Measurements from ENCODE around the gene CAPN13. TPM values are rescaled to one million over a fixed set of nuclear protein-coding genes. Genes with fewer than 3 reads are reported as not detected.

CAPN13 gene
- polyA plus RNA-seq, 3 donors from 2014 or later, result not detected

GRCh38 chr2:30780776-30781330 is 26.4 kb downstream of the CAPN13 start:
- DNase-seq, result no peak
- no peaks in the 10 kb centered on the region for H3K36me3 Mint-ChIP-seq
- H3K4me1 Mint-ChIP-seq, result no peaks in the 10 kb centered on the region
- no peak overlapping the region for H3K27ac Mint-ChIP-seq
- no peaks in the 10 kb centered on the region for H3K9me3 Mint-ChIP-seq
- no peak overlapping the region for H3K4me3 Mint-ChIP-seq
- peaks cover 0 to 6% (median 2%) of the 10 kb centered on the region in 3 donors for H3K27me3 Mint-ChIP-seq (ENCODE audit: low read depth in 3 of 3)

DNA sequence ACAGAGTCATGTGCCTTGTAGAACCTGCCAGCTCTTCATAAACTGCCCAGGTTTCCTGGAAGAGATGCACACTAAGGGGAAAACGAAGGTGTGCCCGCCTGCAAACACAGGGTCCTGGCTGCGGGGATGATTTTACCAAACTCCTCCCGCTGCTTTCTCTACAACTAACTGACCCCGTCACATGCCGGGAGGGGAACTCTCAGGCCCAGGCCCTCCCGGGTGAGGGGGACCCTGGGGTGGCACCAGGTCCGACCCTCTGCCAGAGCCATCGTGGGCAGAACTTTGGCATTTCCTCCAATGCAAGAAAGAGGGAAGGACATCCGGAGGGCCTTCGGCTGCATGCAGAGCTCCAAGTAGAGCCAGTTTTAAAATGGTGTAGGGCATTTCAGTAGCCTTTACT is 28.6 kb downstream of the CAPN13 start:
- Mint-ChIP-seq H3K27ac (no peak overlapping the region), H3K36me3 (no peaks in the 10 kb centered on the region), H3K4me1 (no peaks in the 10 kb centered on the region), H3K4me3 (no peak overlapping the region), H3K9me3 (no peaks in the 10 kb centered on the region), H3K27me3 (ENCODE audit: low read depth in 3 of 3) (peaks cover 0 to 5% (median 5%) of the 10 kb centered on the region in 3 donors)
- DNase-seq, result no peak

GRCh38 chr2:30777661-30778505 is 29.4 kb downstream of the CAPN13 start:
- no peak for DNase-seq
- no peak overlapping the region for H3K27ac Mint-ChIP-seq
- peaks cover 0 to 5% (median 5%) of the 10 kb centered on the region in 3 donors for H3K27me3 Mint-ChIP-seq (ENCODE audit: low read depth in 3 of 3)
- H3K36me3 Mint-ChIP-seq, result no peaks in the 10 kb centered on the region
- H3K4me1 Mint-ChIP-seq, result no peaks in the 10 kb centered on the region
- H3K9me3 Mint-ChIP-seq, result no peaks in the 10 kb centered on the region
- no peak overlapping the region for H3K4me3 Mint-ChIP-seq

- no peak overlapping the region for H3K4me3 Mint-ChIP-seq
- H3K27me3 Mint-ChIP-seq (ENCODE audit: low read depth in 3 of 3), result peaks cover 0 to 5% (median 5%) of the 10 kb centered on the region in 3 donors
- no peaks in the 10 kb centered on the region for H3K9me3 Mint-ChIP-seq
- DNase-seq, result no peak
- H3K27ac Mint-ChIP-seq, result no peak overlapping the region
- H3K36me3 Mint-ChIP-seq, result no peaks in the 10 kb centered on the region
- no peaks in the 10 kb centered on the region for H3K4me1 Mint-ChIP-seq
Observed at GRCh38 chr2:30776831-30777635, 30.2 kb downstream of the CAPN13 start.

GRCh38 chr2:30775833-30776232 is 31.4 kb downstream of the CAPN13 start:
- Mint-ChIP-seq H3K27ac (no peak overlapping the region), H3K4me1 (no peaks in the 10 kb centered on the region), H3K4me3 (no peak overlapping the region), H3K9me3 (no peaks in the 10 kb centered on the region), H3K36me3 (no peaks in the 10 kb centered on the region), H3K27me3 (ENCODE audit: low read depth in 3 of 3) (peaks cover 0 to 5% (median 5%) of the 10 kb centered on the region in 3 donors)
- DNase-seq, result no peak

- H3K36me3 Mint-ChIP-seq, result no peaks in the 10 kb centered on the region
- no peaks in the 10 kb centered on the region for H3K4me1 Mint-ChIP-seq
- no peaks in the 10 kb centered on the region for H3K9me3 Mint-ChIP-seq
- H3K27me3 Mint-ChIP-seq (ENCODE audit: low read depth in 3 of 3), result peaks cover 0 to 3% (median 0%) of the 10 kb centered on the region in 3 donors
- no peak overlapping the region for H3K27ac Mint-ChIP-seq
- no peak overlapping the region for H3K4me3 Mint-ChIP-seq
- no peak for DNase-seq
Observed at GRCh38 chr2:30772021-30772705, 35.1 kb downstream of the CAPN13 start.

DNA sequence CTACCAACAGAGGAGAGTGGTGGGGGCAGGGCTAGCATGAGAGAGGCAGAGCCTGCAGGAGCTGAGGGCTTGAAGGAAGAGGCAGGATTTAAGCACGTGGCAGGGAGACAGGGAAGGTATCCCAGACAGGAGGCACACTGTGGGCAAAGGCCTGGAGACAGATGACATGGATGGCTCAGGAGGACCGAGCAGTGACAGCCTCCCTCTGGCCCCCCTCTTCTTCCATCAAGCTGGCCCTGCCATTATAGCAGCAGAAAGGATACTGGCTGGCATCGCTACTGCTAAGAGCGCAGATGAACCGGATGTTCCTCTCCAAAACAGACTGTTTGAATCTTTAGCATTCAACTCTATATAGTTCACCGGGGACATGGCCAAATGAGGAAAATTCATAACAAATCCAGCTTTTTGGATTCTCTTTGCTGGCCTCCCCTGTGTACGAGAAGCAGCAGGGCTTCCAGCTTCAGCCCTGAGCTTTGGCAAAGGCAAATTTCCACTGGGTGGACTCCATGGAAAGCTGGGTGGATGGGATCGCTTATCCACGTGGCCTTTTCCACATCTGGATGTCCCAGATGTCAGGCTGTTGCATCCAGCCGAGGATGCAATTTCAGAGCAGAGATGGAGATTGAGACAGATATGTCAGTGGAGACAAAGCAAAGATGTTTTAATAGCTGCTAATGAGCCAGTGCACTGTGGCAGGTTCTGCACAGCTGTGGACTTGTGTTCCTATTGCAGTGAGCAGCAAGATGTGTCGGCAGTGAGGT is 36.2 kb downstream of the CAPN13 start:
- Mint-ChIP-seq H3K36me3 (no peaks in the 10 kb centered on the region), H3K4me3 (no peak overlapping the region), H3K27me3 (ENCODE audit: low read depth in 3 of 3) (peaks cover 0 to 3% (median 0%) of the 10 kb centered on the region in 3 donors), H3K4me1 (no peaks in the 10 kb centered on the region), H3K27ac (no peak overlapping the region), H3K9me3 (no peaks in the 10 kb centered on the region)
- DNase-seq, result no peak

GRCh38 chr2:30769891-30770462 is 37.3 kb downstream of the CAPN13 start:
- H3K36me3 Mint-ChIP-seq, result no peaks in the 10 kb centered on the region
- no peaks in the 10 kb centered on the region for H3K4me1 Mint-ChIP-seq
- H3K27me3 Mint-ChIP-seq (ENCODE audit: low read depth in 3 of 3), result peaks cover 0 to 3% (median 0%) of the 10 kb centered on the region in 3 donors
- no peak overlapping the region for H3K4me3 Mint-ChIP-seq
- H3K27ac Mint-ChIP-seq, result no peak overlapping the region
- no peak for DNase-seq
- no peaks in the 10 kb centered on the region for H3K9me3 Mint-ChIP-seq

GRCh38 chr2:30769481-30769780 is 37.8 kb downstream of the CAPN13 start:
- Mint-ChIP-seq H3K4me1 (no peaks in the 10 kb centered on the region), H3K36me3 (no peaks in the 10 kb centered on the region), H3K27me3 (ENCODE audit: low read depth in 3 of 3) (peaks cover 0 to 3% (median 0%) of the 10 kb centered on the region in 3 donors), H3K9me3 (no peaks in the 10 kb centered on the region), H3K27ac (no peak overlapping the region), H3K4me3 (no peak overlapping the region)
- DNase-seq, result no peak

- Mint-ChIP-seq H3K4me1 (no peaks in the 10 kb centered on the region), H3K36me3 (no peaks in the 10 kb centered on the region), H3K9me3 (no peaks in the 10 kb centered on the region), H3K4me3 (no peak overlapping the region), H3K27me3 (ENCODE audit: low read depth in 3 of 3) (peaks cover 0 to 2% (median 0%) of the 10 kb centered on the region in 3 donors), H3K27ac (peak overlapping the region in 1 of 6 donors; percentile 11)
- DNase-seq, result no peak
Observed at GRCh38 chr2:30768708-30769480, 38.4 kb downstream of the CAPN13 start.

DNA sequence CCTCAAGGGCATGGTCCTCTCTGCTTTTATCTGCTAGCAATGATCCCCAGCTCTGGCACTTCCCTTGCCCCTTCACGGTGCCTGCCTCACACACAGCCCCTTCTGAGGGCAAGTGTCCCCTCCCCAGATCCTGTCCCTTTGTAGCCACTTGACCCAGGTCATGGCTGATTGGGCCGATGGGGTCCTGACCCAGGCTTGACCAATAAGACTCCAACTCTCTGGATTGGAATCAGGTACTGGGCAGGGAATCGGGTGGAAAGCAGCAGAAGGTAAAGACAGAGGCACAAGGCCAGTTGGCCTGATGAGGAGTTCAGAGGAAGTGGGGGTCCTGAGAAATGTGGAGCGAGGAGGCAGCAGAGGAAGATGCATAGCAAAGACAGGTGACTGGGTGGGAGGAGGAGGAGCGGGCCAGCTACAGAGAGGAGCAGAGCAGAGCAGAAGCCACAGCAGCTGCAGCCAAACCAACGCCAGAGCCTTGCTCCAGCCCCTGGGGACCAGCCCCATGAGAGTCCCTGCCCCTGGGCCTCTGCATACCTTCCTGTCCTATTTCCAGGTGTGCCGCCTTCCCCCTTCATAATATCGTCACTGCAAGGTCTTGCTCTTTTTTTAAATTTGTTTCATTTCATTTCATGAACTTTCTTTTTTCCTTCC is 39.1 kb downstream of the CAPN13 start:
- no peaks in the 10 kb centered on the region for H3K9me3 Mint-ChIP-seq
- H3K4me3 Mint-ChIP-seq, result no peak overlapping the region
- H3K4me1 Mint-ChIP-seq, result no peaks in the 10 kb centered on the region
- H3K27ac Mint-ChIP-seq, result peak overlapping the region in 1 of 6 donors; percentile 11
- no peak for DNase-seq
- H3K36me3 Mint-ChIP-seq, result no peaks in the 10 kb centered on the region
- peaks cover 0 to 2% (median 0%) of the 10 kb centered on the region in 3 donors for H3K27me3 Mint-ChIP-seq (ENCODE audit: low read depth in 3 of 3)

DNA sequence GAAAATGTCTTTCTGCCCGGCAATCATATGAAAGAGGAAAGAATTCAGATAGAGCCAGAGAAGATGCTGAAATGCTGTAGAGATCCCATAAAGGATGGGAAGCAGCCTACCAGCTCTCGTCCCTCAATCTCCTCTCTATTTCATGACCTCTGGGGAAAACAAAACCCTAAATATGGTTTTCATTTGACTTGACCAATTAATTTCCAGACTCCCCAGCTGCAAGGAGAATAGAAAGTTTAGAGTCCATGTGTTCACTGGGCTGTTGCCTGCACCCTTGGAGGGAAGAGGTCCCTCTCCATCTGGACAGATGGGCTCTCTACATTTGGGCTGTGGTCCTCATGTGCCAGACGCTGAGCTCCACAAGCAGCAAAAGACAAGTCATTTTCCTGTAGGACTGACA is 40.6 kb downstream of the CAPN13 start:
- DNase-seq, result no peak
- no peak overlapping the region for H3K4me3 Mint-ChIP-seq
- H3K27me3 Mint-ChIP-seq (ENCODE audit: low read depth in 3 of 3), result peaks cover 0 to 3% (median 0%) of the 10 kb centered on the region in 3 donors
- H3K27ac Mint-ChIP-seq, result no peak overlapping the region
- H3K36me3 Mint-ChIP-seq, result no peaks in the 10 kb centered on the region
- H3K9me3 Mint-ChIP-seq, result no peaks in the 10 kb centered on the region
- no peaks in the 10 kb centered on the region for H3K4me1 Mint-ChIP-seq
